HG03159 (cell line): ENCODE measurements around the gene TAF6.
"Not testable (repeated sequence)": the region's sequence is repeated elsewhere in the genome, so short reads cannot be mapped to it uniquely, and the experiment has no call there.

Experiments
- ATAC-seq: cut with Tn5 transposase; IDR thresholded peaks from one replicate; pipeline ENCODE4 v1.9.1; 2021; ENCODE audit warnings: mild to moderate bottlenecking, moderate library complexity; ENCODE audit not compliant: unreplicated experiment

TAF6 gene

DNA sequence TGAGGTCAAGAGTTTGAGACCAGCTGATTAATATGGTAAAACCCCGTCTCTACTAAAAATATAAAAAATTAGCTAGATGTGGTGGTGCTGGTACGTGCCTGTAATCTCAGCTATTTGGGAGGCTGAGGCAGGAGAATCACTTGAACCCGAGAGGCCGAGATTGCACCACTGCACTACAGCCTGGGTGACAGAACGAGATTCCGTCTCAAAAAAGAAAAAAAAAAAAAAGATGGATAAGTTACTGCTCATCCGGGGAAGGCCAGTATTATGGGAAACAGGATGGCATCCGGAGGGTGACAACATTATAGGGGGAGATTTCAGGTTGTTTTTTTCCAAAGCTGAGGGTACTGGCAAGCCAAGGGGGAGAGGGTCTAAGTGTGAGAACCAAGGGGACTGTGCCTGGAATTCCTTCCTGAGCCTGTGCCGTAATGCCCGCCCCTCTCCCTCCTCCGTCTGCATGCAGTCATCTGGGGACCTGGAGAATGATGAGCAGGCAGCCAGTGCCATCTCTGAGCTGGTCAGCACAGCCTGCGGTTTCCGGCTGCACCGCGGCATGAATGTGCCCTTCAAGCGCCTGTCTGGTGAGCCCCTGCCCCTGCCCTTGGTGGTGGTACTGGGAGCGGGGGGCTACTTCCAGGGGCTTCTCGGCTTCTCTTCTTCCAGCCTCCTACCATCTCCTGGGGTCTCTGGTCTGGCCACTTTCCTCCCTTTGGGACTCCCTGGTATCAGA lies 33.9 kb upstream of the TAF6 start:
- no peak for ATAC-seq

DNA sequence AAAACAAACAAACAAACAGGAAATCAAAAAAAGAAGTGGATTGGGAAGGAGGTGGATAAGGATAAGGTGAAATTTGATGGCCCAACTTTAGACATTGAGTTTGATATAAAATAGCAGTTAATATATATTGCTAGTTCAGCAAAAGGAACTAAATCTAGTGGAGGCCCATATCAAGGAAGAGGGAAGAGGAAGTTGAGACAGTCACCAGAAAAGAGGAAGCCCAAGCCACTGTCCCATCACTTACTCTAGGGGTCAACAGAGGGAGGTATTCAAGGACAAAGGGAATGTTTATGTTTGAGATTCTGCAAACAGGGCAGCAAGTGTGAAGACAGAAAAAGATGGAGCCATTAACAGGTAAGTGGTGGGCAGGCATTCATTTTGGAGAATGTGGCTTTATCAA lies 33.2 kb upstream of the TAF6 start:
- ATAC-seq = no peak

DNA sequence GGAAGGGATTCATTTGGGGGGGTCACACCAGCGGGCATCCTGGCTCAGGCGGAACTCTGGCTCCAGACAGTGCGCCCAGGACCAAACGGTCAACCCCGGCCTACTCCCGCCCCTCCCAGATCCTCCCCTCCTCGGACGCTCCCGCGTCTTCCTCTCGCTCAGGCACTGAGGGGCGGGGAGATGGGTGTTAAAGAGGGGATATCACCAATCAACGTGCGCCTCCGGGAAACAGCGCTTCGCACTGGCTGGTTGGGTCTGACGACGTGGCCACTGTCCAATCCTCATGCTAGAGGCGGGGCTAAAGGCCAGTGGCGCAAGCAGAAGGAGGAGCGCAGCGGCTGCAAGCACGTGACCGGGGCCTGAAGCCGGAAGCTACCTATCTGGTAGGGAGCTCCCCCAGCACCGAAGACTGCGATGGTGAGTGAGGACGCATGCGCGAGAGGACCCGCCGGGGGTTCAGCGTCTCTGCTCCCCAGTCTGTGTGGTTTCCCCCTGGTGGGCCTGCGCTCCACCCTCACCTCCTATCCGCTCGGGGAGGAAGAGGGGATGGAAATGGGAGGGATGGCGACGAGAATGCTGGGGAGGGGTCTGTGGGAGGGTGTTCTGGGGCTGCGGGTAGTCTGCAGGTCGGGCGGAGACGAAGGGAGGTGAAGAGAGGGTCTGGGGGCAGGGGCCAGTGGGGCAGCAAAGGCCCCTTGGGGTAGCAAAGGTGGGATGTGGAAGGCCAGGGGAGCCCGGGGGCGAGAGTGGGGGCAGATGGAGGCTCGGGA lies 29.6 kb upstream of the TAF6 start, which contains the start of gene LAMTOR4:
Gene LAMTOR4 (plus strand): TSS at position 360 of the 770 bp plus-strand sequence. CDS start 55 bp downstream, at position 415.
- peak; percentile 95 for ATAC-seq

DNA sequence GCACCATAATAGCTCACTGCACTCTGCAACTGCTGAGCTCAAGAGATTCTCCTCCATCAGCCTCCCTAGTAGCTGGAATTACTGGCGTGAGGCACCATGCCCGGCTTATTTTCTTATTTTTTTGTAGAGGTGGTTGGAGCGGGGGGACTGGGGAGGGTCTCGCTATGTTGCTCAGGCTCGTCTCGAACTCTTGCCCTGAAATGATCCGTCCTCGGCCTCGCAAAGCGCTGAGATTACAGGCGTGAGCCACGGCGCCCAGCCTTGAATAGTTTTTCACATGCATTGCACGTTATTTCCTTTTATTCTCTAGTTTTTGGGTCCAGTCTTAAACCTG lies 29.0 kb upstream of the TAF6 start:
- ATAC-seq = no peak

DNA sequence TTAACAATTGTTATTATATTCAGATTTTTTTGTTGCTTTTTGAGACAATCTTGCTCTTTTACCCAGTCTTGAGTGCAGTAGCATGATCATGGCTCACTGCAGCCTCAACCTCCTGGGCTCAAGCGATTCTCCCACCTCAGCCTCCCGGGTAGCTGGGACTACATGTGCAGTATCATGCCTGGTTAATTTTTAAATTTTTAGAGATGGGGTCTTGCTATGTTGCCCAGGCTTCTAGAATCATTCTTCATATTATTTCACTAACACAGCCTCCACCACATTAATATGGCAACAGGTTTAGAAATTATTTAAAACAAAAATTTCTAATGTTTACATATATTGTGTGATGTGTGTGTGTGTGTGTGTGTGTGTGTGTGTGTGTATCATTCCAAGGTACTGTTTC lies 28.1 kb upstream of the TAF6 start:
- no peak for ATAC-seq

DNA sequence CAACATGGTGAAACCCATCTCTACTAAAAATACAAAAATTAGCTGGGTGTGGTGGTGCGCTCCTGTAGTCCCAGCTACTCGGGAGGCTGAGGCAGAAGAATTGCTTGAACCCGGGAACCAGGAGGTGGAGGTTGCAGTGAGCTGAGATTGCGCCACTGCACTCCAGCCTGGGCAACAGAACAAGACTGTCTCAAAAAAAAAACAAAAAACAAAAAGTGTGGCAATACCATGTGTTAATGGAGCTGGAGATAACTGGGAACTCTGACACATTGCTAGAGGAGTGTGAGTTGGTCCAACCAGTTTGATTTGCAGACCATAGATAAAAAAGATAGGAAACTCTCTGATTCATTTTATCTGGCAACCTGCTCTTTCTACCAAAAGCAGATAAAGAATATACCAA lies 27.2 kb upstream of the TAF6 start:
- not testable (repeated sequence) for ATAC-seq

DNA sequence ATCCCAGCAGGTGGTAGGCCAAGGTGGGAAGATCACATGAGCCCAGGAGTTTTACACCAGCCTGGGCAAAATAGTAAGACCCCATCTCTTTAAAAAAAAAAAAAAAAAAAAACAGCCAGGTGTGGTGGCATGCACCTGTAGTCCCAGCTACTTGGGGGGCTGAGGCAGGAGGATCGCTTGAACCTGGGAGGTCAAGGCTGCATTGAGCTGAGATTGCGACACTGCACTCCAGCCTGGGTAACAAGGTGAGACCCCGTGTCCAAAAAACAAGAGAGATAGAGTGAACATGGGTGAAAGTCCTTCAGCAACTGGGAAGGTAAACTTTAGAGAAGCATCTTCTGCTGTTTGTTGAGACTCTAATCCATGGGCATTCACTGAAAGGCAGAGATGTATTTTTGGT lies 23.3 kb upstream of the TAF6 start:
- ATAC-seq = no peak

DNA sequence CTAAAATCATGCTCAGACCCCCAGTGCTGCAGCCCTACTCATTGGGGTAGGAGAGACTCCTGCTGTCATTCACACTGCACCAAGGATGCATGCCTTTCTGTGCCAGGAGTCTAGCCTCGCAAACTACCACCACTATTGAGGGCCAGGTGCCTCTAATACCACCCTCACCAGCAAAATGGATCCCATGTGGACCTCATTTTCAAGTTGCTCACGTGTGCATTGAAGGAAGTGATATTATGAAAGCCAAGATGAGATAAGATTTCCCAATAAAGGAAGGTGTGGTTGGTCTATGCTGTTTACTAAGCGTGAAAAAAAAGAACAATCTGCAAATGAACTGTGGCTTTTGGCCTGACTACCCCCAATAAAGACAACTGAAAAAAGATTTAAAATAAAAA lies 22.4 kb upstream of the TAF6 start:
- ATAC-seq = no peak

DNA sequence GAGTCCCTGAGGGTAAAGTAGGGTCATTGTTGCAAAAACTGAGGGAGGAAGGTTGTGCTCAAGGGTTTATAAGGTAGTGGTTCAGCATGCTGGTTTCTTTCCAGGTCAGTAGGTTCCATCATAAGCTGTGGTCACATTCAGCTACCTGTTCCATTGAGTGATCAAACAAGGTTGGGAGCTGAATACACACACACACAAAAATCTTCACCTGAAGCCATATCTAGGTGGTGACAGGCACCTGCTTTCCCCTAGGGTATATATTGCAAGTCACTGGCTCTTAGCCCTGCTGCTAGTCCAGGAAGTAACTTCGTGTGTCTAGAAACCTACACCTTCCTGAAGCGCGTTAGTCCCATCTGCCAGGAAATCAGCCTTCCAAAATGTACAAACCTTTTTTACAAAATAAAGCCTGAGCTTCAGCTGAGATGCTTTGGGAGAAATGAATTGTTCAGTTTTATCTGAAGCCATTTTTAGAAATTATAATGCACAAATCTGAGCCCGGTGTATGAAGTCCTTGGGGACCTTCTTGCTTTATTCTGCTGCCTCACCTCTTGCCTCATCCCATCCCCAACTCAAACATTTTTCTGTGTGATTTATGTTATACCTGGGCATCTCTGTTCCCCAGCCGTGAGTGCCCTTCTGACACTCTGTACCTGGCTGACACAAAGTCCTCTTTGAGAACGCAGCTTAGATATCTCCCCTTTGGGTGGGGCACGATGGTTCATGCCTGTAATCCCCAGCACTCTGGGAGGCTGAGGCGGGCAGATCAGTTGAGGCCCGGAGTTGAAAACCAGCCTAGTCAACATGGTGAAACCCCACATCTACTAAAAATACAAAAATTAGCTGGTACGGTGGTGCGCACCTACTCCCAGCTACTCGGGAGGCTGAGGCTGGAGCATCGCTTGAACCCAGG lies 18.9 kb upstream of the TAF6 start:
- ATAC-seq = no peak

DNA sequence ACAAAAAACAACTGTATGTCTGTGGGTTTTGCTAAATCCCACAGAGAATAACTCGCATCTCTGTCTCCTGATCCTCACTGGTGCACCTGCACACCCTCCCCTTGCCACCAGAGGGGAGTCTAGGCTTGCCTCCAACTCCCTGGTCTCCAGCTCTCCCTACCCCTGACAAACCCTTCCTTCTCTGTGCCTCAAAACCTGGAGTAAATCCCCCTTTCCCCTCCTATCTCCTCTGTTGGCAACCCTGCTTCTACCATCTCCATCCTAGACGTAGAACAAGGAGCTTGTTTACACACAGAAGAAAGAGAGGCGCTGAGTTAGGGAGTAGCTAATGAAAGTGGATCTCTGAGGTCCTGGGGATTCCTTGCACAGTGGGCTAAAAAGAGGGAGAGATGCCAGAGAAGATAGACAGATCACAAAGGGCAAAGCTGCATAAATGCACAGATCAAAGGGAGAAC lies 13.6 kb upstream of the TAF6 start:
- ATAC-seq = no peak

DNA sequence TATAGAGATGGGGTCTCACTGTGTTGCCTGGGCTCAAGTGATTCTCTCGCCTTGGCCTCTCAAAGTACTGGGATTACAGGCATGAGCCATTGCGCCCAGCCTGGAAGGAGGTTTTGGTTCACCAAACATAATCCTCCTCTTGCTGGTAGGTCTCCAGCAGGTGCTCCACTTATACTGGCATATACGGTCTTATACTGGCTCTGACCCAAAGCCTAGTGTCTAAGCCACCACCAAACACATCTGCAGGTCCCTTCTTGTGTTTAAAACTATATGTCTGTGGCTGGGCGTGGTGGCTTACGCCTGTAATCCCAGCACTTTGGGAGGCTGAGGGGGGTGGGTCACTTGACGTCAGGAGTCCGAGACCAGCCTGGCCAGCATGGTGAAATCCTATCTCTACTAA lies 13.0 kb upstream of the TAF6 start:
- no peak for ATAC-seq

DNA sequence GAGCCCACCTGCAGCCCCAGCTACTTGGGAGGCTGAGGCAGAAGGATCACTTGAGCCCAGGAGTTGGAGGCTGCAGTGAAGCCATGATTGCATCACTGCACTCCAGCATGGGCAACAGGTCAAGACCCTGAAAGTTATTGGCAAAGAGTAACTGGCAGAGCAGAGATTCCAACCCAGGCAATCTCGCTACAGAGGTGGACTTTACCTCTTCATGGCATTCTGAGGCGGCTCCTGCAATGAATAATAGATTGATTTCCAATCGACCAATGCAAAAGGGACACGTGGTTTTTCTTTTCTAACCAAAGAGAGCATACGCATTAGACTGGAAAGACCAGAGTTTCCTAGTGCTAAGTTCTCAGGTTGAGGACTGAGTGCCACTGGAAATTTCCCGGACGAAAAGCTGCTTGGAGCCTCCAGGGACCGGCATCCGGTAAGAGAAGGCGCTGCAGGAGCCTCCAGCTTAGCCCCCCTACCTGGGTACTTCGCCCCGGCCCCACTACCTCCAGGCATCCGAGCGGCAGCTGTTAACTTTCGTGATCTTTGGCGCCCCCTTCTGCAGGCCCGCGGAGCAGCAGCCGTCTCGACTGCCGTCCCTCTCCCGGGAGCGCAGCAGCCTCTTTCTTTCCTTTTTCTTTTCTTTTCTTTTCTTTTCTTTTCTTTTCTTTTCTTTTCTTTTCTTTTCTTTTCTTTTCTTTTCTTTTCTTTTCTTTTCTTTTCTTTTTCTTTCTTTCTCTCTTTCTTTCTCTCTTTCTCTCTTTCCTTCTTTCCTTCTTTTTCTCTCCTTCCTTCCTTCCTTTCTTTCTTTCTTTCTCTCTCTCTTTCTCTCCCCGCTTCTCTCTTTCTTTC lies 11.7 kb upstream of the TAF6 start:
- no peak for ATAC-seq

DNA sequence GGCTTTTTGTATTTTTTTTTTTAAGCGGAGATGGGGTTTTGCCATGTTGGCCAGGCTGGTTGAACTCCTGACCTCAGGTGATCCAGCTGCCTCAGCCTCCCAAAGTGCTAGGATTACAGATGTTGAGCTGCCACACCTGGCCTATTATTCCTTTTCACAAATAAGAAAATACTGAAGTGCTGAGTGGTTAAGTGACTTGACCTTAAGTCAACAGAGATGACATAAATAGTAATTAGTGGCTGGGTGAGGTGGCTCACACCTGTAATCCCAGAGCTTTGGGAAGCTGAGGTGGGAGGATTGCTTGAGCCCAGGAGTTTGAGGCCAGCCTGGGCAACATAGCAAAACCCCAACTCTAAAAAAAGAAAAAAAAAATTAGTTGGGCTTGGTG lies 11.1 kb upstream of the TAF6 start:
- ATAC-seq = not testable (repeated sequence)

DNA sequence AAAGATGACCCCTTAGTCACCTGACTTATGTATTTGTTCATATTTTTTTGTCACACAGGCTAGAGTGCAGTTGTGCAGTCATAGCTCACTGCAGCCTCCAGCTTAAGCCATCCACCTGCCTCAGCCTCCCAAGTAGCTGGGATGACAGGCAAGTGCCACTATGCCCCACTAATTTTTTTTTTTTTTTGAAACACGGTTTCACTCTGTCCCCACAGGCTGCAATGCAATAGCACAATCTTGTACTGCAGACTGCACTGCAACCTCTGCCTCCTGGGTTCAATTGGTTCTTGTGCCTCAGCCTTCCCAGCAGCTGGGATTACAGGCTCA lies 9.4 kb upstream of the TAF6 start:
- ATAC-seq = no peak

DNA sequence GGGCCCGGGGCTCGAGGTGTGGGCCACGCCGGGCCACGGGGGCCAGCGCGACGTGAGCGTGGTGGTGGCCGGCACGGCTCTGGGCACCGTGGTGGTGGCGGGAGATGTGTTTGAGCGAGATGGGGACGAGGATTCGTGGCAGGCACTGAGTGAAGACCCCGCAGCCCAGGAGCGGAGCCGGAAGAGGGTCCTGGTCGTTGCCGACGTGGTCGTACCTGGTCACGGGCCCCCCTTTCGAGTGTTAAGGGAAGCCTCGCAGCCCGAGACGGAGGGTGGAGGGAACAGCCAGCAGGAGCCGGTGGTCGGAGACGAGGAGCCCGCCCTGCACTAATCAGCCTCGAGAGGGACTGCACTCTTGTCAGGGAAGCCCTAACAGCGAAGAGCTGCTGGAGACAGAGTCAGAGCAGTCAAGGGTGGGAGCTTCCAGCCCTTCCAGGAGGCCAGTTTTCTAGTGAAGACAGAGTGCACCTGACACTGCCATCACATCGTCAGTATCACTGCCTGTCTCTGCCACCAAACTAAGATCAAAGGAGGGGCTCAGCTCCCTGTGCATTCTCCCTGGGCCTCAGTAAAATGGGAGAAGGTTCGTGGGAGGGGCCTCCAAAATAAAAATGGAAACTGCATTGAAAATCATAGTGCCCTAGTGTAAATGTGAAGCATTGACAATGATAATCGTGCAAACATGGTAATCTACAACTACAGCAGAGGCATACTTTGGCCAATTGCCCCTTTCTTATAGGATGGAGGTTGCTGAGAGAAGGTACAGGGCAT lies 8.9 kb upstream of the TAF6 start:
- ATAC-seq = no peak

DNA sequence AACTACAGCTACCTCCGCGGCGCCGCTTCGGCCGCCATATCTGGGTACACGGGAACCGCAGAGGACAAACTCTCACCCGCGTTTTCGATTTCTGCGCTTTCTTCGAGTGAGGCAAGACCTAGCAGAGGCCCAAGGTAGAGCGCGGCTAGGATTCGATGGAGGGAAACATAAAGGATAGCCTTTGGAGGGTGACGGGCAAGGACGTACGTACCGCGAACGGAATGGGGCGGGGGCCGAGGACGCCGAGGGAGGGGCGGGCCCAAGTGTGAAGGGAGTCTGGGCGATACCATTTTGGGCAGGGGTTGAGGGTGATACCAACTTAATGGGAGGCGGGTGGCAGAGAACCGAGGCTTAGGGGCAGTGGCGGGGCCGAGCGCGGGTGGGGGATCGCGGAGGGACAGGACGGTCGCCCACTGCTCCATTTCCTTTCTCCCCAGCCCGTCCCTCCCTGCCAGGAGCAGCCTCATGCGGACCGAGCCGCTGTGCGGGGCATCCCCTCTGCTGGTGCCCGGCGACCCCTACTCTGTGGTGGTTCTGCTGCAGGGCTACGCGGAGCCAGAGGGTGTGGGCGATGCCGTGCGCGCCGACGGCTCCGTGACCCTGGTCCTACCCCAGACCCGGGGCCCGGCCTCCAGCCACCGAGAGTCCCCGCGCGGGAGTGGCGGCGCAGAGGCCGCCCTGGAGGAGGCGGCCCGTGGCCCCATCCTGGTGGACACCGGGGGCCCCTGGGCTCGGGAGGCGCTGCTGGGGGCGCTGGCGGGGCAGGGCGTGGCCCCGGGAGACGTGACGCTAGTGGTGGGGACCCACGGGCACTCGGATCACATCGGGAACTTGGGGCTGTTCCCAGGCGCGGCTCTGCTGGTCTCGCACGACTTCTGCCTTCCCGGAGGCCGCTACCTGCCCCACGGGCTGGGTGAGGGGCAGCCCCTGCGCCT lies 8.0 kb upstream of the TAF6 start, which contains the start of gene MBLAC1:
Gene MBLAC1 (plus strand): TSS at position 37 of the 935 bp plus-strand sequence. CDS start 429 bp downstream, at position 466.
- peak; percentile 69 for ATAC-seq

DNA sequence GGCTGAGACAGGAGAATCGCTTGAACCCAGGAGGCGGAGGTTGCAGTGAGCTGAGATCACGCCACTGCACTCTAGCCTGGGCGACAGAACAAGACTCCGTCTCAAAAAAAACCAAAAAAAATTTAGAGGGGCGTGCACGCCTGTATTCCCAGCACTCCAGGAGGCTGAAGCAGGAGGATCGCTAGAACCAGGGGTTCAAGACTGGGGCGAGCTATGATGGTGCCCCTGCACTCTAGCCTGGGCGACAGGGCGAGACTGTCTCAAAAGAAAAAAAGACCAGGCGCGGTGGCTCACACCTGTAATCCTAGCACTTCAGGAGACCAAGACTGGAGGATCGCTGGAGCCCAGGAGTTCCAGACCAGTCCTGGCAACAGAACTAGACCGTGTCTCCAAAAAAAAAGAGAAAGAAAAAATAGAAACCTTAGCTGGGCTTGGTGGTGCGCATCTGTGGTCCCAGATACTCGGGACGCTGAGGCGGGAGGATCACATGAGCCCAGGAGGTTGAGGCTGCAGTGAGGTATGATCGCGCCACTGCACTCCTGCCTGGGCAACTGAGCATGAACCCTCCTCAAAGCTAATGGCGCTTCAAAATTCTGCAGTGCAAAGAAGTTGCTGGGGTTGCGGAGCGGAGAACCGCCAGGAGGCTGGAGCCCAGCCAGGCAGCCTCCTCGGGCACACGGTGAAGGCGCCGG lies 7.2 kb upstream of the TAF6 start:
- ATAC-seq = peak; percentile 60
